Endodermal cell (in vitro differentiated cells): ENCODE measurements around the gene GUSB. TPM values are rescaled to one million over a fixed set of nuclear protein-coding genes. Genes with fewer than 3 reads are reported as not detected.

ENCODE experiments used
- DNase-seq: peaks from one replicate; pipeline ENCODE4 v3.0.0-alpha.2; 2017
- H3K27ac ChIP-seq: 2 replicates; pipeline ENCODE4 v1.5.1; 2013; ENCODE audit warnings: mild to moderate bottlenecking, low read depth, low read length, moderate library complexity
- H3K27me3 ChIP-seq: 2 replicates; pipeline ENCODE4 v1.6.1; 2013; ENCODE audit warnings: mild to moderate bottlenecking, low read length, moderate library complexity; ENCODE audit not compliant: insufficient read depth, control insufficient read depth, poor library complexity, severe bottlenecking
- H3K36me3 ChIP-seq: 2 replicates; pipeline ENCODE4 v1.7.0; 2013; ENCODE audit warnings: mild to moderate bottlenecking, low read length, moderate library complexity; ENCODE audit not compliant: control insufficient read depth, insufficient read depth
- H3K4me1 ChIP-seq: one replicate; pipeline ENCODE4 v1.7.0; 2013; ENCODE audit warnings: low read length; ENCODE audit not compliant: control insufficient read depth, insufficient read depth
- H3K4me3 ChIP-seq: 2 replicates; pipeline ENCODE4 v1.5.1; 2013; ENCODE audit warnings: mild to moderate bottlenecking, low read length, moderate library complexity
- H3K9ac ChIP-seq: 2 replicates; pipeline ENCODE4 v1.6.1; 2013; ENCODE audit warnings: mild to moderate bottlenecking, low read length, moderate library complexity; ENCODE audit not compliant: poor library complexity, severe bottlenecking; ENCODE audit errors: extremely low read depth
- H3K9me3 ChIP-seq: 2 replicates; pipeline ENCODE4 v1.6.1; 2013; ENCODE audit warnings: mild to moderate bottlenecking, low read length, moderate library complexity; ENCODE audit not compliant: control insufficient read depth
- H3K27ac Mint-ChIP-seq: 2 replicates; pipeline ENCODE4 v1.8.0; 2020; ENCODE audit warnings: mixed read lengths
- H3K27me3 Mint-ChIP-seq: 2 replicates; pipeline ENCODE4 v1.8.0; 2021; ENCODE audit warnings: mild to moderate bottlenecking, mixed read lengths; ENCODE audit not compliant: insufficient read depth
- H3K36me3 Mint-ChIP-seq: 2 replicates; pipeline ENCODE4 v1.8.0; 2020; ENCODE audit warnings: low read depth, mixed read lengths
- H3K4me1 Mint-ChIP-seq: 2 replicates; pipeline ENCODE4 v1.8.0; 2020; ENCODE audit warnings: mixed read lengths
- H3K4me3 Mint-ChIP-seq: 2 replicates; pipeline ENCODE4 v1.8.0; 2020; ENCODE audit warnings: mild to moderate bottlenecking, moderate library complexity, mixed read lengths
- H3K9me3 Mint-ChIP-seq: 2 replicates; pipeline ENCODE4 v1.8.0; 2020; ENCODE audit warnings: mild to moderate bottlenecking, mixed read lengths
- CTCF ChIP-seq: fragments of 200-600 bp; sonication (generic); conservative IDR thresholded peaks from 2 replicates; pipeline ENCODE4 v1.5.0; 2021; ENCODE audit warnings: antibody characterized with exemption, mild to moderate bottlenecking
- WGBS, 2 experiments: methylation state at CpG; one replicate each; pipeline versions ENCODE4 v1.1.5 to v1.1.7; 2013; ENCODE audit warnings: missing lambda C conversion rate in 2 of 2, mixed read lengths in 1 of 2; ENCODE audit not compliant: insufficient coverage in 1 of 2, insufficient read length in 1 of 2; 5-methylcytosine and 5-hydroxymethylcytosine counted together
- total RNA-seq, 2 donors: library from RNA; stranded (reverse); fragmentation: NEBNext Ultra II Directional in 1 of 2; extraction: Animal tissue kit (Norgen Biotek cat#: 25700) in 1 of 2; gene quantifications; 2 replicates in 1 of 2; 3 replicates in 1 of 2; pipeline ENCODE4 v1.2.1, GENCODE V29; 2021

GUSB gene
- total RNA-seq, 2 donors from 2014 or later: 54.5 to 60.6 TPM

GRCh38 chr7:65925040-65925439 is 57.0 kb downstream of the GUSB start:
- Histone ChIP-seq H3K27ac (no peak overlapping the region), H3K4me3 (no peak overlapping the region), H3K9ac (no peak overlapping the region), H3K36me3 (peaks cover 8% of the 10 kb centered on the region), H3K27me3 (no peaks in the 10 kb centered on the region), H3K4me1 (no peaks in the 10 kb centered on the region), H3K9me3 (no peaks in the 10 kb centered on the region)
- Mint-ChIP-seq H3K36me3 (no peaks in the 10 kb centered on the region), H3K27ac (no peak overlapping the region), H3K27me3 (no peaks in the 10 kb centered on the region), H3K4me3 (no peak overlapping the region), H3K4me1 (no peaks in the 10 kb centered on the region), H3K9me3 (no peaks in the 10 kb centered on the region)
- TF ChIP-seq CTCF: no peak
- DNase-seq: no peak
- WGBS, 2 experiments: 90 to 94% methylated on average over 3 of the region's 3 CpGs

GRCh38 chr7:65924193-65924592 is 57.8 kb downstream of the GUSB start:
- Histone ChIP-seq H3K36me3 (peaks cover 8% of the 10 kb centered on the region), H3K9me3 (no peaks in the 10 kb centered on the region), H3K4me3 (no peak overlapping the region), H3K4me1 (no peaks in the 10 kb centered on the region), H3K27ac (no peak overlapping the region), H3K27me3 (no peaks in the 10 kb centered on the region), H3K9ac (no peak overlapping the region)
- 87 to 92% methylated on average over 2 of the region's 4 CpGs for WGBS, 2 experiments
- no peaks in the 10 kb centered on the region for H3K4me1 Mint-ChIP-seq
- H3K36me3 Mint-ChIP-seq: no peaks in the 10 kb centered on the region
- DNase-seq: no peak
- no peak for TF ChIP-seq CTCF
- H3K9me3 Mint-ChIP-seq: no peaks in the 10 kb centered on the region
- no peak overlapping the region for H3K27ac Mint-ChIP-seq
- H3K27me3 Mint-ChIP-seq: peaks cover 3% of the 10 kb centered on the region
- H3K4me3 Mint-ChIP-seq: no peak overlapping the region

- Mint-ChIP-seq H3K4me1 (no peaks in the 10 kb centered on the region), H3K36me3 (no peaks in the 10 kb centered on the region), H3K27me3 (peaks cover 3% of the 10 kb centered on the region), H3K4me3 (no peak overlapping the region), H3K9me3 (no peaks in the 10 kb centered on the region), H3K27ac (no peak overlapping the region)
- TF ChIP-seq CTCF: no peak
- Histone ChIP-seq H3K27me3 (peaks cover 3% of the 10 kb centered on the region), H3K4me1 (no peaks in the 10 kb centered on the region), H3K4me3 (no peak overlapping the region), H3K9ac (no peak overlapping the region), H3K9me3 (no peaks in the 10 kb centered on the region), H3K27ac (no peak overlapping the region), H3K36me3 (peaks cover 8% of the 10 kb centered on the region)
- no peak for DNase-seq
- 88 to 97% methylated on average over 2 to 4 of the region's 4 CpGs for WGBS, 2 experiments
These were observed 58.7 kb downstream of the GUSB start for GRCh38 chr7:65923316-65923715.
